CD4-positive, alpha-beta T cell (primary cell): ENCODE measurements around the gene STXBP3. TPM values are rescaled to one million over a fixed set of nuclear protein-coding genes. Genes with fewer than 3 reads are reported as not detected.

ENCODE experiments used
- ATAC-seq: fragments of 200-7000 bp; cut with Tn5 transposase; one replicate; pipeline ENCODE4 v1.10.0; 2022; ENCODE audit warnings: mild to moderate bottlenecking; ENCODE audit not compliant: poor library complexity
- CTCF ChIA-PET: fragments of 350-600 bp; sonication (Branson Sonifier 250); formaldehyde crosslinking; loops from one replicate; lab custom pipeline; 2021; ENCODE audit warnings: antibody characterized with exemption, inconsistent platforms; lab: Charles Lee
- POLR2A ChIA-PET: fragments of 350-600 bp; sonication (Branson Sonifier 250); formaldehyde crosslinking; loops from one replicate; lab custom pipeline; 2021; ENCODE audit warnings: antibody characterized with exemption, inconsistent platforms; lab: Charles Lee
- DNase-seq, 14 experiments: peaks; one replicate each; pipeline ENCODE4 v3.0.0-alpha.2; 2013 to 2020; ENCODE audit warnings: mixed read lengths in 2 of 14
- H3K27ac ChIP-seq, 2 donors: one replicate each; pipeline versions ENCODE4 v1.5.1 to v1.7.0; 2013; ENCODE audit warnings: low read length in 2 of 2, low read depth in 1 of 2, mild to moderate bottlenecking in 1 of 2
- H3K27me3 ChIP-seq, 2 experiments: 1 replicate in 1 of 2; 2 replicates in 1 of 2; pipeline versions ENCODE4 v1.6.1 to v1.7.0; 2013; ENCODE audit warnings: low read length in 2 of 2, control low read depth in 1 of 2, mild to moderate bottlenecking in 1 of 2, moderate library complexity in 1 of 2; ENCODE audit not compliant: insufficient read depth in 2 of 2, control insufficient read depth in 1 of 2
- H3K36me3 ChIP-seq: one replicate; pipeline ENCODE4 v1.6.1; 2013; ENCODE audit warnings: low read length, control low read depth; ENCODE audit not compliant: insufficient read depth
- H3K4me1 ChIP-seq: one replicate; pipeline ENCODE4 v1.6.1; 2013; ENCODE audit warnings: low read length, control low read depth; ENCODE audit not compliant: insufficient read depth
- H3K4me3 ChIP-seq: one replicate; pipeline ENCODE4 v1.5.1; 2013; ENCODE audit warnings: mild to moderate bottlenecking, low read length, moderate library complexity
- H3K9me3 ChIP-seq, 2 experiments: 1 replicate in 1 of 2; 2 replicates in 1 of 2; pipeline versions ENCODE4 v1.6.1 to v1.7.0; 2013; ENCODE audit warnings: low read length in 2 of 2, mild to moderate bottlenecking in 2 of 2, control low read depth in 1 of 2, moderate library complexity in 1 of 2; ENCODE audit not compliant: control insufficient read depth in 1 of 2, insufficient read depth in 1 of 2
- H3K27ac Mint-ChIP-seq: one replicate; pipeline ENCODE4 v1.8.0; 2020; ENCODE audit warnings: mixed read lengths
- H3K27me3 Mint-ChIP-seq: one replicate; pipeline ENCODE4 v1.8.0; 2021; ENCODE audit warnings: mixed read lengths
- H3K36me3 Mint-ChIP-seq: one replicate; pipeline ENCODE4 v1.8.0; 2021; ENCODE audit warnings: low read depth, mixed read lengths
- H3K4me1 Mint-ChIP-seq: one replicate; pipeline ENCODE4 v1.8.0; 2021; ENCODE audit warnings: low read depth, mixed read lengths
- H3K4me3 Mint-ChIP-seq: one replicate; pipeline ENCODE4 v1.8.0; 2020; ENCODE audit warnings: mild to moderate bottlenecking, mixed read lengths
- H3K9me3 Mint-ChIP-seq: one replicate; pipeline ENCODE4 v1.8.0; 2020; ENCODE audit warnings: mixed read lengths
- intact Hi-C, 2 experiments: fragments of 100-400 bp; cut with DNase I in 1 of 2; cut with micrococcal nuclease in 1 of 2; formaldehyde crosslinking; loops; one replicate each; pipeline versions ENCODE4 v1.15.1 to v1.9.0; 2023 to 2025; cut with DNase I, micrococcal nuclease
- total RNA-seq, 174 experiments: library from RNA in 2 of 174; stranded (reverse) in 2 of 174; gene quantifications; one replicate each; pipeline ENCODE4 v1.2.3 and lab custom pipeline; 2021 to 2026
- TF ChIP-seq, protein P1 (sequence below): fragments of 200-600 bp; IDR thresholded peaks from one replicate; pipeline ENCODE4 v1.8.0; 2022; ENCODE audit warnings: antibody characterized with exemption, mild to moderate bottlenecking

The STXBP3 gene
- total RNA-seq, 2 experiments from 2014 or later = 41.6 to 50.5 TPM

DNA sequence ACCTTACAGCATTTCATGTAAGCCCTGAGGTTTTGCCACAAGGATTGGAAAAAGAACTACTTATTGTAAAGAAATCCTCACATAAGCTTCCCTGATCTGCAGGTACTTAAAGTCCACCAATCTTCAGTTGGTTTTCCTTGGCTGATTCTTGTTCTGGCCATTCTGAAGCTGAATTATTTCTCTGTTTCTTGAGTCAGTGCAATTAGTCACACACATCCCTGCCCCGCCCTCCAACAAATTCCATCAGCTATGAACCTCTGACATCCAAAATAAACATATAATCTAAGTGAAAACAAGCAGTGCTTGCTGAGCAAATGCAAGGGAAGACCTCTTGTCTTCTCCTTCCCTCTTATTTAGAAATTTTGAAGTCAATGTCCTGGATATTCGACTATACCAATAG lies 42.0 kb upstream of the STXBP3 start:
- H3K4me3 Mint-ChIP-seq = no peak overlapping the region
- Histone ChIP-seq H3K4me1 (peaks cover 44% of the 10 kb centered on the region), H3K4me3 (no peak overlapping the region), H3K27me3 (no peaks in the 10 kb centered on the region), H3K9me3 (no peaks in the 10 kb centered on the region), H3K27ac (peak overlapping the region; percentile 13 to 82), H3K36me3 (peaks cover 28% of the 10 kb centered on the region)
- TF ChIP-seq, protein P1, sequence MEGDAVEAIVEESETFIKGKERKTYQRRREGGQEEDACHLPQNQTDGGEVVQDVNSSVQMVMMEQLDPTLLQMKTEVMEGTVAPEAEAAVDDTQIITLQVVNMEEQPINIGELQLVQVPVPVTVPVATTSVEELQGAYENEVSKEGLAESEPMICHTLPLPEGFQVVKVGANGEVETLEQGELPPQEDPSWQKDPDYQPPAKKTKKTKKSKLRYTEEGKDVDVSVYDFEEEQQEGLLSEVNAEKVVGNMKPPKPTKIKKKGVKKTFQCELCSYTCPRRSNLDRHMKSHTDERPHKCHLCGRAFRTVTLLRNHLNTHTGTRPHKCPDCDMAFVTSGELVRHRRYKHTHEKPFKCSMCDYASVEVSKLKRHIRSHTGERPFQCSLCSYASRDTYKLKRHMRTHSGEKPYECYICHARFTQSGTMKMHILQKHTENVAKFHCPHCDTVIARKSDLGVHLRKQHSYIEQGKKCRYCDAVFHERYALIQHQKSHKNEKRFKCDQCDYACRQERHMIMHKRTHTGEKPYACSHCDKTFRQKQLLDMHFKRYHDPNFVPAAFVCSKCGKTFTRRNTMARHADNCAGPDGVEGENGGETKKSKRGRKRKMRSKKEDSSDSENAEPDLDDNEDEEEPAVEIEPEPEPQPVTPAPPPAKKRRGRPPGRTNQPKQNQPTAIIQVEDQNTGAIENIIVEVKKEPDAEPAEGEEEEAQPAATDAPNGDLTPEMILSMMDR = no peak
- DNase-seq (peak in 1 of 14 experiments; percentile 16), ATAC-seq (no peak)
- CTCF ChIA-PET = interaction anchor here (0.9 to 1.7 kb wide), 2 partner anchors 12 to 19 kb away, joined by 3 to 6 read pairs; partner anchors contain the start of gene PRPF38B
- intact Hi-C loops = no loop called here
- peaks cover 60% of the 10 kb centered on the region for H3K4me1 Mint-ChIP-seq
- no peaks in the 10 kb centered on the region for H3K27me3 Mint-ChIP-seq
- H3K27ac Mint-ChIP-seq = peak overlapping the region; percentile 97
- POLR2A ChIA-PET = interaction anchor here (0.6 to 9.7 kb wide), 8 partner anchors 11 to 670 kb away, joined by 3 to 160 read pairs (median 4); partner anchors contain the start of genes EEIG2, HENMT1 and PRPF38B
- no peaks in the 10 kb centered on the region for H3K9me3 Mint-ChIP-seq
- peaks cover 38% of the 10 kb centered on the region for H3K36me3 Mint-ChIP-seq

- Histone ChIP-seq H3K27ac (no peak overlapping the region), H3K36me3 (peaks cover 8% of the 10 kb centered on the region), H3K27me3 (no peaks in the 10 kb centered on the region), H3K9me3 (no peaks in the 10 kb centered on the region), H3K4me3 (no peak overlapping the region), H3K4me1 (peaks cover 44% of the 10 kb centered on the region)
- ATAC-seq = no peak
- CTCF ChIA-PET = no interaction called here
- no peak for DNase-seq
- H3K36me3 Mint-ChIP-seq = peaks cover 17% of the 10 kb centered on the region
- no peaks in the 10 kb centered on the region for H3K9me3 Mint-ChIP-seq
- H3K27me3 Mint-ChIP-seq = no peaks in the 10 kb centered on the region
- peaks cover 40% of the 10 kb centered on the region for H3K4me1 Mint-ChIP-seq
- POLR2A ChIA-PET = interaction anchor here (0.6 to 9.7 kb wide), 2 partner anchors 13 to 47 kb away, joined by 3 to 160 read pairs; partner anchors contain the start of gene PRPF38B
- H3K27ac Mint-ChIP-seq = peak overlapping the region; percentile 97
- TF ChIP-seq, protein P1 = no peak
- H3K4me3 Mint-ChIP-seq = no peak overlapping the region
- intact Hi-C loops = loop anchor here in 1 of 2 experiments (5.0 kb wide), 1 partner anchor 194 kb away; no protein-coding TSS in a partner anchor
Observed at GRCh38 chr1:108706643-108707042, 39.8 kb upstream of the STXBP3 start.

DNA sequence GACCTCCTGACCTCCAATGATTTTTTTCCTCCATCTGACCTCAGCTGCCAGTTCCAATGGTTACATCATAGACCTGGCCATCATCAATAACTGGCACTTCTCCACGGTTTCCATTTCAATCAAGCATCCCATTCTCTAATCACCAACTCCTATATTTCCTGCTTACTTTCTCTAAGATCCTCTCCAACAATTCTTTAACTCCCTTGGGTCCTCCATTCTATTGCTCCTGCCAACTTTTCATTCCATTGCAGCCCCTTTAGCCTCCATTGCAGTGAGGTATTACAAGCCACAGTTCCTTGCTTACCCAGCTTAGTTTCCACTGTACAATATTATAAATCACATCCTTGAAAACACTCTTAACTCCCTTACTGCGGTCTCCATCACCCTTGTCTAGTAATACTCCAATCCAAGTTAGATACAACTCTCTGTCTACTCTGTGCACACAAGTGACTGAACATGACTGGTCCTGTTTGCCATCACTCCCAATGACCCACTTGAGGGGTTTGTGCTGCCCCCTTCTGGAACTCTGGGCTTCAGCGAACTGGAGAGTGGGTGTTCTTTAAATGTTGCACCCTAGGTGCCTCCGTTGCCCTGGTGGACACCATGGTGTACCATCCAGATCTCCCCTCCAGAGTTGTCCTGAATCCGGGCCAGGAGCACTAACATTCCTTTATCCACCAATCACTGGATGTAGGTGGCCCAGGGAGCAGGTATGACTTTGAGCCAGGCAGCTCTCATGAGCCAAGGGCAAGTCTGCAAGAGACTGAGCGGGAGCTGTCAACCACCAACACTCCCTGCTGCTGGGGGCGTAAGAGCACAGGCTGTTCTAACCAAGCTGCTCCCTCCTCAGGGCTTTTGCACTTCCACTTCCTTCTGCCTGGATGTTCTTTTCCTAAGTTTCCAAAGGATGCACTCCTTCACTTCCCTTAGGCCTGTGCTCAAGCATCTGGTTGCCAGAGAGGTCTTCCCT lies 37.5 kb upstream of the STXBP3 start:
- no peak overlapping the region for H3K27ac ChIP-seq
- DNase-seq (peak; percentile 41 to 83 (median 61)), ATAC-seq (peak; percentile 79)
- peaks cover 28% of the 10 kb centered on the region for H3K4me1 ChIP-seq
- no peaks in the 10 kb centered on the region for H3K27me3 Mint-ChIP-seq
- POLR2A ChIA-PET = interaction anchor here (0.7 to 9.7 kb wide), 3 partner anchors 11 to 46 kb away, joined by 4 to 160 read pairs (median 6); partner anchors contain the start of gene PRPF38B
- no peaks in the 10 kb centered on the region for H3K36me3 ChIP-seq
- no peak overlapping the region for H3K4me3 Mint-ChIP-seq
- TF ChIP-seq, protein P1 = peak; percentile 49
- H3K36me3 Mint-ChIP-seq = no peaks in the 10 kb centered on the region
- no peaks in the 10 kb centered on the region for H3K9me3 Mint-ChIP-seq
- no peak overlapping the region for H3K4me3 ChIP-seq
- no peaks in the 10 kb centered on the region for H3K9me3 ChIP-seq
- H3K27me3 ChIP-seq = no peaks in the 10 kb centered on the region
- no peak overlapping the region for H3K27ac Mint-ChIP-seq
- H3K4me1 Mint-ChIP-seq = peaks cover 29% of the 10 kb centered on the region
- CTCF ChIA-PET = interaction anchor here (0.9 to 2.3 kb wide), 5 partner anchors 12 to 196 kb away, joined by 3 to 15 read pairs (median 3); partner anchors contain the start of genes EEIG2 and PRPF38B
- intact Hi-C loops = loop anchor here (2.0 to 5.0 kb wide), 2 partner anchors 16 to 197 kb away; partner anchors contain the start of gene PRPF38B (in 2 of the 2)
